ENCODE results near the gene LCN6. TPM values are rescaled to one million over a fixed set of nuclear protein-coding genes. Genes with fewer than 3 reads are reported as not detected.

The LCN6 gene
- total RNA-seq, 1 donor from 2014 or later: not detected

DNA sequence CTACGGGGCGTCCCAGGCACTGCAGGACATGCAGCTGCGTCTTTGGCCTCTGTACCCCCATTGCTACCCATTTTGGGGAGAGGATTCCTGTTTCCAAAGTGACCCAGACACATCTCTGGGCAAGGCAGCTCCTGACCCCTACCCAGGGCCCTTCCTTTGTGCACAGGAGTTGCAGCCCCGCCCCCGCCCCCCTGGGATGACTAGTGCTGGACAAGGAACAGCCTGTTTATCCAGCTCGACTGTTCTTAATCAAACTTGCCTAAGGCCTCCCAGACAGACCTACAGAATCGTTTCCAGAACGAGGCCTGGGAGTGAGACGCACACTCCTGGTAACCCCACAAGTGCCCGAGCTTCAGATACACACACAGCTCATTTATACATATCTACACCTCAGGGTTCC is 22.7 kb downstream of the LCN6 start:
- Histone ChIP-seq H3K4me3 (ENCODE audit: insufficient read depth, low read depth, low read length) (peak overlapping the region; percentile 91), H3K9me3 (ENCODE audit: insufficient read depth, low read depth, low read length) (no peaks in the 10 kb centered on the region), H3K4me1 (ENCODE audit: insufficient read depth, low read length) (peaks cover 42% of the 10 kb centered on the region), H3K79me2 (ENCODE audit: insufficient read depth, low read length) (peaks cover 70% of the 10 kb centered on the region), H4K20me1 (ENCODE audit: insufficient read depth, low read length) (peaks cover 86% of the 10 kb centered on the region), H3K9ac (ENCODE audit: low read length) (peak overlapping the region; percentile 90), H3K27me3 (ENCODE audit: insufficient read depth, low read length) (no peaks in the 10 kb centered on the region), H2AFZ (ENCODE audit: low read depth, low read length) (no peak overlapping the region), H3K36me3 (ENCODE audit: insufficient read depth, low read length) (peaks cover 22% of the 10 kb centered on the region), H3K27ac (ENCODE audit: low read depth, low read length) (no peak overlapping the region), H3K4me2 (ENCODE audit: low read length) (peak overlapping the region; percentile 97)
- DNase-seq (ENCODE audit: low read depth) (peak; percentile 32), FAIRE-seq (no peak)
- Mint-ChIP-seq H3K4me3 (ENCODE audit: unreplicated experiment) (peak overlapping the region; percentile 97), H3K36me3 (ENCODE audit: low read depth, unreplicated experiment) (peaks cover 8% of the 10 kb centered on the region), H3K27me3 (ENCODE audit: low read depth, unreplicated experiment) (no peaks in the 10 kb centered on the region), H3K4me1 (ENCODE audit: low read depth, unreplicated experiment) (peaks cover 15% of the 10 kb centered on the region), H3K27ac (ENCODE audit: unreplicated experiment) (peak overlapping the region; percentile 47), H3K9me3 (ENCODE audit: unreplicated experiment) (no peaks in the 10 kb centered on the region)
- no peak for TF ChIP-seq EZH2 (IDR thresholded peaks at IDR 0.05; ENCODE audit: insufficient read depth, low read length)
- TF ChIP-seq, protein P1, sequence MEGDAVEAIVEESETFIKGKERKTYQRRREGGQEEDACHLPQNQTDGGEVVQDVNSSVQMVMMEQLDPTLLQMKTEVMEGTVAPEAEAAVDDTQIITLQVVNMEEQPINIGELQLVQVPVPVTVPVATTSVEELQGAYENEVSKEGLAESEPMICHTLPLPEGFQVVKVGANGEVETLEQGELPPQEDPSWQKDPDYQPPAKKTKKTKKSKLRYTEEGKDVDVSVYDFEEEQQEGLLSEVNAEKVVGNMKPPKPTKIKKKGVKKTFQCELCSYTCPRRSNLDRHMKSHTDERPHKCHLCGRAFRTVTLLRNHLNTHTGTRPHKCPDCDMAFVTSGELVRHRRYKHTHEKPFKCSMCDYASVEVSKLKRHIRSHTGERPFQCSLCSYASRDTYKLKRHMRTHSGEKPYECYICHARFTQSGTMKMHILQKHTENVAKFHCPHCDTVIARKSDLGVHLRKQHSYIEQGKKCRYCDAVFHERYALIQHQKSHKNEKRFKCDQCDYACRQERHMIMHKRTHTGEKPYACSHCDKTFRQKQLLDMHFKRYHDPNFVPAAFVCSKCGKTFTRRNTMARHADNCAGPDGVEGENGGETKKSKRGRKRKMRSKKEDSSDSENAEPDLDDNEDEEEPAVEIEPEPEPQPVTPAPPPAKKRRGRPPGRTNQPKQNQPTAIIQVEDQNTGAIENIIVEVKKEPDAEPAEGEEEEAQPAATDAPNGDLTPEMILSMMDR (IDR thresholded peaks at IDR 0.05; ENCODE audit: insufficient read depth, low read depth, low read length): no peak

DNA sequence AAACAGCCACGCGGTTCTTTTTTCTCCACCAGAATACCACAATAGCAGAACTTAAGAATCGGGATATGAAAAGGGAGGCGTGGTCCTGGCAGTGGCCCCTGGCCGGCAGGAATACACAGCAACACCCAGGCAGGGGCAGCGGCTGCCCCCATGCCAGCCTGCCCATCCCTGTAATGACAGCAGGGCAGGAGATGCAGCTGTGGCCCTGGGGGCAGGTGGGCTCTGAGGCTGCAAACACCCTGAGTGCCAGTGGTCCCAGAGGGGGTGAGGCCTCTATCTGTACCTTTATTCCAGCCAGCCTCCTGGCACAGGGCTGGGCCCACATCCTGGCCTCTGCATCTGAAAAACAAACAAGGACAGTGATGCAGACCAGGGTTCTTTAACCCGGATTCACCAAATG is 23.6 kb downstream of the LCN6 start:
- Mint-ChIP-seq H3K27me3 (ENCODE audit: low read depth, unreplicated experiment) (no peaks in the 10 kb centered on the region), H3K36me3 (ENCODE audit: low read depth, unreplicated experiment) (peaks cover 8% of the 10 kb centered on the region), H3K9me3 (ENCODE audit: unreplicated experiment) (no peaks in the 10 kb centered on the region), H3K27ac (ENCODE audit: unreplicated experiment) (no peak overlapping the region), H3K4me1 (ENCODE audit: low read depth, unreplicated experiment) (peaks cover 15% of the 10 kb centered on the region), H3K4me3 (ENCODE audit: unreplicated experiment) (peak overlapping the region; percentile 67)
- Histone ChIP-seq H3K9me3 (ENCODE audit: insufficient read depth, low read depth, low read length) (no peaks in the 10 kb centered on the region), H3K9ac (ENCODE audit: low read length) (no peak overlapping the region), H3K4me2 (ENCODE audit: low read length) (peak overlapping the region; percentile 97), H3K4me3 (ENCODE audit: insufficient read depth, low read depth, low read length) (no peak overlapping the region), H3K79me2 (ENCODE audit: insufficient read depth, low read length) (peaks cover 62% of the 10 kb centered on the region), H3K27ac (ENCODE audit: low read depth, low read length) (no peak overlapping the region), H2AFZ (ENCODE audit: low read depth, low read length) (no peak overlapping the region), H3K36me3 (ENCODE audit: insufficient read depth, low read length) (peaks cover 22% of the 10 kb centered on the region), H3K4me1 (ENCODE audit: insufficient read depth, low read length) (peaks cover 45% of the 10 kb centered on the region), H3K27me3 (ENCODE audit: insufficient read depth, low read length) (no peaks in the 10 kb centered on the region), H4K20me1 (ENCODE audit: insufficient read depth, low read length) (peaks cover 79% of the 10 kb centered on the region)
- FAIRE-seq: no peak
- DNase-seq (ENCODE audit: low read depth): no peak
- TF ChIP-seq, protein P1 (IDR thresholded peaks at IDR 0.05; ENCODE audit: insufficient read depth, low read depth, low read length): no peak
- TF ChIP-seq EZH2 (IDR thresholded peaks at IDR 0.05; ENCODE audit: insufficient read depth, low read length): no peak

GRCh38 chr9:136723989-136724388 is 24.3 kb downstream of the LCN6 start:
- Histone ChIP-seq H2AFZ (ENCODE audit: low read depth, low read length) (no peak overlapping the region), H3K9me3 (ENCODE audit: insufficient read depth, low read depth, low read length) (no peaks in the 10 kb centered on the region), H3K36me3 (ENCODE audit: insufficient read depth, low read length) (peaks cover 22% of the 10 kb centered on the region), H3K79me2 (ENCODE audit: insufficient read depth, low read length) (peaks cover 54% of the 10 kb centered on the region), H3K4me3 (ENCODE audit: insufficient read depth, low read depth, low read length) (no peak overlapping the region), H3K27me3 (ENCODE audit: insufficient read depth, low read length) (no peaks in the 10 kb centered on the region), H3K4me1 (ENCODE audit: insufficient read depth, low read length) (peaks cover 41% of the 10 kb centered on the region), H4K20me1 (ENCODE audit: insufficient read depth, low read length) (peaks cover 71% of the 10 kb centered on the region), H3K4me2 (ENCODE audit: low read length) (peak overlapping the region; percentile 16), H3K9ac (ENCODE audit: low read length) (no peak overlapping the region), H3K27ac (ENCODE audit: low read depth, low read length) (no peak overlapping the region)
- Mint-ChIP-seq H3K27ac (ENCODE audit: unreplicated experiment) (no peak overlapping the region), H3K36me3 (ENCODE audit: low read depth, unreplicated experiment) (peaks cover 8% of the 10 kb centered on the region), H3K4me3 (ENCODE audit: unreplicated experiment) (peak overlapping the region; percentile 67), H3K27me3 (ENCODE audit: low read depth, unreplicated experiment) (no peaks in the 10 kb centered on the region), H3K4me1 (ENCODE audit: low read depth, unreplicated experiment) (peaks cover 15% of the 10 kb centered on the region), H3K9me3 (ENCODE audit: unreplicated experiment) (no peaks in the 10 kb centered on the region)
- no peak for FAIRE-seq
- no peak for TF ChIP-seq EZH2 (IDR thresholded peaks at IDR 0.05; ENCODE audit: insufficient read depth, low read length)
- TF ChIP-seq, protein P1 (IDR thresholded peaks at IDR 0.05; ENCODE audit: insufficient read depth, low read depth, low read length): no peak
- DNase-seq (ENCODE audit: low read depth): no peak

All from astrocyte (in vitro differentiated cells and primary cell).